Endometrial microvascular endothelial cells (primary cell): ENCODE measurements around the gene DDX59. TPM values are rescaled to one million over a fixed set of nuclear protein-coding genes. Genes with fewer than 3 reads are reported as not detected.

Source experiments
- total RNA-seq: library from RNA; depleted of rRNA; stranded (reverse); fragments of >200 nt; gene quantifications from one replicate; pipeline ENCODE4 v1.2.3, GENCODE V29; 2015; ENCODE audit errors: inconsistent ontology term

DDX59 gene
- total RNA-seq, 1 donor from 2014 or later: 16.8 TPM

Other genes with a start within 250 kb of the DDX59 start
- 11.4 TPM for gene KIF14, start 49.2 kb downstream of the DDX59 start, total RNA-seq
- 20.3 TPM for gene CAMSAP2, start 69.0 kb upstream of the DDX59 start, total RNA-seq
- not detected for gene GPR25, start 203.1 kb upstream of the DDX59 start, total RNA-seq
- not detected for gene INAVA, start 225.0 kb upstream of the DDX59 start, total RNA-seq